C4-2B (cell line): ENCODE data around the gene KSR2.

Experiments
- ZFX ChIP-seq: fragments of 450-650 bp; IDR thresholded peaks from 2 replicates; pipeline ENCODE4 v1.6.1; 2017
- TF ChIP-seq, protein P1 (sequence below): fragments of 450-650 bp; conservative IDR thresholded peaks from 2 replicates; pipeline ENCODE4 v1.5.1; 2017; ENCODE audit warnings: mild to moderate bottlenecking

GRCh38 chr12:117967043-117967442, 1.7 kb downstream of the KSR2 start:
- TF ChIP-seq, protein P1, sequence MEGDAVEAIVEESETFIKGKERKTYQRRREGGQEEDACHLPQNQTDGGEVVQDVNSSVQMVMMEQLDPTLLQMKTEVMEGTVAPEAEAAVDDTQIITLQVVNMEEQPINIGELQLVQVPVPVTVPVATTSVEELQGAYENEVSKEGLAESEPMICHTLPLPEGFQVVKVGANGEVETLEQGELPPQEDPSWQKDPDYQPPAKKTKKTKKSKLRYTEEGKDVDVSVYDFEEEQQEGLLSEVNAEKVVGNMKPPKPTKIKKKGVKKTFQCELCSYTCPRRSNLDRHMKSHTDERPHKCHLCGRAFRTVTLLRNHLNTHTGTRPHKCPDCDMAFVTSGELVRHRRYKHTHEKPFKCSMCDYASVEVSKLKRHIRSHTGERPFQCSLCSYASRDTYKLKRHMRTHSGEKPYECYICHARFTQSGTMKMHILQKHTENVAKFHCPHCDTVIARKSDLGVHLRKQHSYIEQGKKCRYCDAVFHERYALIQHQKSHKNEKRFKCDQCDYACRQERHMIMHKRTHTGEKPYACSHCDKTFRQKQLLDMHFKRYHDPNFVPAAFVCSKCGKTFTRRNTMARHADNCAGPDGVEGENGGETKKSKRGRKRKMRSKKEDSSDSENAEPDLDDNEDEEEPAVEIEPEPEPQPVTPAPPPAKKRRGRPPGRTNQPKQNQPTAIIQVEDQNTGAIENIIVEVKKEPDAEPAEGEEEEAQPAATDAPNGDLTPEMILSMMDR: no peak
- TF ChIP-seq ZFX: no peak
